Tongue (tissue), 2 donors: ENCODE results near the gene MXD4. TPM values are rescaled to one million over a fixed set of nuclear protein-coding genes. Genes with fewer than 3 reads are reported as not detected.

ENCODE experiments used
- DNase-seq: peaks from one replicate; pipeline ENCODE4 v3.0.0-alpha.2; 2015
- total RNA-seq: library from RNA; depleted of rRNA; stranded (reverse); fragments of >200 nt; gene quantifications from one replicate; pipeline ENCODE4 v1.2.3, GENCODE V29; 2014

Gene MXD4
- total RNA-seq, 1 donor from 2014 or later: 34.0 TPM

GRCh38 chr4:2291705-2292645 lies 30.1 kb upstream of the MXD4 start:
- DNase-seq: no peak

DNA sequence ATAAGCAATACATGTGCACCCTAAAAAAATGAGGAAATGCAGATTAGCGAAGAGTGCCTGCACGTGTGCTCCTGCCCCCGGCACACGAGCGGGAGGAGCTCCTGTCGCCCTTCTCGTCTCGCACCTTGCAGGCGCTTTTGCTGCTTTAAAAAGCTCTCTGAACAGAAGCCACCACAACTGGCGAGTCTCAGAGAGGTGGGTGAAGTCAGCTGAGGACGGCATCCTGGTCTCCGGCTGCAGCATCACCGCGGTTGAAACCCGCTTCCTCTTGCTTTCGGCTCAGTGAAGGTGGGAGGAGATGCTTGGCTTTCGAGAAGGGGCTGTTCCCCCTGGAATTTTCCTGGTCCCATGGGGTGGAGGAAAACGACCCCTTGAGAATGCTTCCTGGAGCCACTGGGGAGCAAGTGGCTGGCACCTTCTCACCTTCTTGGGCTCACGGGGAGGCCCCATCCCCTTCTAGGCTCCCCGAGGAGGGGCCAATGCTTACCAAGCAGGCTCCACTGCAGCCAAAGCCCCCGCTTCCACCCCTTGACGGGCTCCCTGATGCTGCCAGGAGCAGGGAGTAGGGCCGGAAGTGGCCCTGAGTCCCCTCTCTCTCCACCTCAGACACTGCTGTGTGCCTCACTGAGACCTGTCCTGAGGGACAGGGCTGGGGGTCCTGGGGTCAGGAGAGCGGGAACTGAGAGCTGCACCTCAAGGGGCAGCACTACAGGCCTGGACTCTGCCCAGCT lies 29.2 kb upstream of the MXD4 start:
- no peak for DNase-seq

- no peak for DNase-seq
Observed at GRCh38 chr4:2290488-2290887, 28.6 kb upstream of the MXD4 start.

GRCh38 chr4:2289955-2290333 lies 28.0 kb upstream of the MXD4 start:
- DNase-seq: no peak

- no peak for DNase-seq
Observed at GRCh38 chr4:2289311-2289954, 27.5 kb upstream of the MXD4 start.

GRCh38 chr4:2288051-2288541 lies 26.2 kb upstream of the MXD4 start:
- DNase-seq: no peak

DNA sequence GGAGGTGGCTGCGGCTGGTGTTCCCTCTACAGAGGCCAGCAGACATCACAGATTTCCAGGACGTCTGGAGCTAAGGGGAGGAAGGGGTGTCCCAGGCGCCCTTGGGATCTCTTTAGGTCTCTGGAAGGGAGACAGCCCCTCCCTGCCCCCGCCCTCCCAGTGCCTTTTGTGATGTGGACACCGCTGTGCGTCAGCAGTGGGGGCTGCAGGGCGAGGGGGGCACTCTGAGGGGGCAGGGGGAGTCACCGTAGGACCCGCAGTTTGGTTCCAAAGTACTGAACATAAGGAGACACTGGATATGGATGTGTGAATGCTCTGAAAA lies 25.6 kb upstream of the MXD4 start:
- DNase-seq: no peak

- no peak for DNase-seq
Observed at GRCh38 chr4:2286904-2287593, 25.1 kb upstream of the MXD4 start.

DNA sequence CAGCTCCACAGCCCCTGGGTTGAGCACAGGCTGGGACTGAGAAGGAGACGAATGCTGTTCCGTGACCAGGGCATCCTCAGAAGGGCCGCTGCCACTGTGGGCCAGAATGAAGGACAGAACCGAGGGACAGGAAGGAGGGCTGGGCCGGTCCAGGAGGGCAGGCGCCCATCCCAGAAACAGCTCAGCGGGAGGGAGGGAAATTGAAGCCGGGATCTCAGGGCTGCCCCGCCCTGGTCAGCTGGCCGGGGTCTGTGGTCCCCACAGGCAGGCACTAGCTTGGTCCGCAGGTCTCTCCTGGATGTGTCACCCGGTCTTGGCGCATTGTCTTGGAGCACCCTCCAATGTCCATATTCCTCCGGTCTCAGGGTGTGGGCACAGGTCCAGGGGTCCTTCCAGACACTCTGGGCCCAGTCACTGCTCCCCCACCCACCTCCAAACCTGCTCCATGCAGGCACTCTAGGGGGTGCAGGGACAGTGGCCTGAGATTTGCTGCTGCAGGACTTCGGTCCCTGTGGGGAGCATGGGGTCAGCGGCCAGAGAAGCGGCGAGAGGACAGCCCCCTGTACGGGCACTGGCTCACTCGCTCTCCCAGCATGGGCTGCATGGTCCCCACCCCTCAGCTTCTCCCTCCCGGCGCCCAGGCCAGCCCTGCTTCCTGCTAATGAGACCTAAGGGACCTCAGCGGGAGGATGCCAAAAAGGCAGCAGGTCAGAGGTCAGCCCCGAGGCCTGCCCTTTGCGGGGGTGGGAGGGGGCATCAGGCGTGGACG lies 23.9 kb upstream of the MXD4 start:
- no peak for DNase-seq

DNA sequence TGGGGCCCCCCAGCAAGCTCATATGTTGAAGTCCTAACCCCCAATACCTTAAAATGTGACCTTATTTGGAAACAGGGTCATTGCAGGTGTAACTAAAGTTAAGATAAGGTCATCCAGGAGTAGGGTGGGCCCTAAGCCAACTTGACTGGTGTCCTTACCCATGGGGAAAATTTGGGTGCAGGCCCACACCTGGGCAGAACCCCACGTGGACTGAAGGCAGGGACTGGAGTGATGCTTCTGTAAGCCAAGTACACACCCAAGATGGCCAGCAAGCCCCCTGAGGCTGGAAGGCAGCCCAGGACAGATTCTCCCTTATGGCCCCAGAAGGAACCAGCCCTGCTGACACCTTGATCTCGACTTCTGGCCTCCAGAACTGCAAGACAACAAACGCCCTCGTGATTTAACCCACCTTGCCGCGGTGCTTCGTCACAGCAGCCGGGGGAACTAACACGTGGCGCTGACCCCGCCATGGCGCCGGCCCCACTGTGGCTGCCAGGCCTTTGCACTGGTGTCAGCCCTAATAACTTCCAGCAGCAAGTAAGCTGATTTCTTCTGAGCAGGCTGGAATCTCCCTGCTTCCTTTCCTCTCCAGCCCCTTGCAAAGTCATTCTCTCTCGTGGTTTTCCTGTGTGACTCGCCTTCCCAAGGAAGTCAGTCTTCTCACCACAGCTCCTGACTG lies 23.2 kb upstream of the MXD4 start:
- DNase-seq: no peak

DNA sequence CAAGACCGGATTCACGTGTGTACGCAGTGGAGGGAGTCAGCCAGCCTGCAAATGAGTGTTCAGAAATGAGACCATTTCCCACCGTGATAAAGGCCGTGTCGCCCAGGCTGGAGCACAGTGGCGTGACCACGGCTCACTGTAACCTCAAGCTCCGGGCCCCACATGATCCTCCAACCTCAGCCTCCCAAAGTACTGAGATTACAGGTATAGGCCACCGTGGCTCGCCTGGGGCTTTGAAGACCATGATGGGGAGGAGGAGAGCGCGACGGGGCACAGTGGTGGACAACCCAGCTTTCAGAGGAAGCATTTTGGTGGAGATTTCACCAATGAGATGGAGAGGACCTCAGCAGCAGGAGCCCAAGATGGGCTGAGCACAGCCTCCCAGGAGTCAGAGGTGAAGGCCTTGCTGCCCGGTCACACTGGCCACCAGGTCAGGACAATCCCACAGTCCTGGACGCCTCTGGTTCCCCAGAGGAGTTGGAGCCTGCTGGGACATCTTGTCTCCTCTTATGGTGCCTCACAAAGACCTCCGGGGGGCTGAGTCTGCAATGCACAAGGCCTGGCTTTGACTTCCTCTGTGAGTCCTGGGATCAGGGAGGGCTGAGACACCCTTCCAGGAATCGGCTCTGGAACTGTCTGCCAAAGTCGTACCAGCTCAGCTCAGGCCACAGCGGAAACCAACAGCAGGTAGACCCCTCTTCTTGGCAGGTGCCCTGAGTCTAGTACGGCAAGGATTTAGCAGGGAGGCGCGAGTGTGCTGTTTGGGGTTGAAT lies 22.4 kb upstream of the MXD4 start:
- no peak for DNase-seq

DNA sequence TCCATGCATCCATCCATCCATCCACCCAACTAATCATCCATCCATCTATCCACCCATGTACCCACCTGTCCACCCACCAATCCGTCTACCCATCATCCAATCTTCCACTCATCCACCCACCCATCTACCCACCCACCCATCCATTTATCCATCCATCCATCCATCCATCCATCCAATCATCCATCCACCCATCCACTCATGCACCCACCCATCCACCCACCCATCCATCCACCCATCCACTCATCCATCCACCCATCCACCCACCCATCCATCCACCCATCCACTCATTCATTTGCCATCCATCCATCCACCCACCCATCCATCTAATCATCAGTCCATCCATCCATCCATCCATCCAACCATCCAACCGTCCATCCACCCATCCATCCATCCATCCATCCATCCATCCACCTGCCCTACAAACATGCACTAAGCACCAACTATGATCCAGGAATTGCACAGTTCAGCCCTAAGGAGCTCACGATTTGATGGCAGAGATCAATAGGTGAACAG lies 21.3 kb upstream of the MXD4 start:
- no peak for DNase-seq

- DNase-seq: no peak
Observed at GRCh38 chr4:2281575-2282343, 19.9 kb upstream of the MXD4 start.

GRCh38 chr4:2280531-2281300 lies 18.8 kb upstream of the MXD4 start:
- no peak for DNase-seq

DNA sequence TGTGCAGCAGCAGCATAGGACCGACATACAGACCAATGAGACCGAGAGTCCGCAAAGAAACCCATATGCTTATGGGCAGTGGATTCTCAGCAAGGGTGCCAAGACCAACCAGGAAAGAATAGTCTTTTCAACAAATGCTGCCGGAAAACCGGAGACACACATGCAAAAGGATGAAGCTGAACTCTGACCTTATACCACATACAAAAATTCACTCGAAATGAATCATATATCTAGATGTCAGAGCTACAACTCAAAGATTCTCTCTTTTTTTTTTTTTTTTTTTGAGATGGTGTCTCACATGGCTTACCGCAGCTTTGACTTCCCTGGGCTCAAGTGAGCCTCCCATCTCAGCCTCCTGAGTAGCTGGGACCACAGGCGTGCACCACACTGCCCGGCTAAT lies 16.0 kb upstream of the MXD4 start:
- no peak for DNase-seq

DNA sequence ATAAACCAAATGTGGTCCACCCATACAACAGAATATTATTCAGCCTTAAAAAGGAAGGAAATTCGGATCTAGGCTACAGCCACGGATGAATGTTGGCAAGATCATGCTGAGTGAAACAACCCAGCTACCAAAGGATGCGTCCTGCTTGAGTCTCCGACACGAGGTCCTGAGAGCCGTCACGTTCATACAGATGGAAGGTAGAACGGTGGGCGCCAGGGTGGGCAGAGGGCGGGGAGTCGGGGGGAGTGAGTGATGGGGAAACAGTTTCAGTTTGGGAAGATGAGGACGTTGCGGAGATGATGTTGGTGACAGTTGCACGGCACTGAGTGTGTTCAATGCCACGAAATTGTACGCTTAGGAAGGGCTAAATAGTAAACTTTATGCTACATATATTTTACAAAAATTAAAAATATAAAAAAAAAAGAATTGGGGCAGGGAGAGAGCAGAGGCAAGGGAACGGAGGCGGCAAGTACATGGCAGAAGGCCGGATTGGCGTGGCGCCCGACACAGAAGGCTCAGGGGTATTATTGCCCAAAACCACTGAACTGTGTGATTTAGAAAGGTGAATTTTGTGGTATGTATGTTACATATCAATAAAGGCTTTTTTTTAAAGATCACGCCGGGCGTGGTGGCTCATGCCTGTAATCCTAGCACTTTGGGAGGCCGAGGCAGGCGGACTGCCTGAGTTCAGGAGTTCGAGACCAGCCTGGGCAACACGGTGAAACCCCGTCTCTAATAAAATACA lies 14.8 kb upstream of the MXD4 start:
- no peak for DNase-seq

GRCh38 chr4:2275546-2276251 lies 13.8 kb upstream of the MXD4 start:
- no peak for DNase-seq
